DOHH2 (cell line): ENCODE data around the gene GFRA1.

Experiments
- EZH2phosphoT487 ChIP-seq: fragments of 200-600 bp; sonication (generic); IDR thresholded peaks from 2 replicates; pipeline ENCODE4 v1.6.1; 2017; ENCODE audit warnings: borderline replicate concordance, mild to moderate bottlenecking, antibody characterized with exemption, low read length, moderate library complexity, mixed read lengths
- TF ChIP-seq, protein P1 (sequence below): fragments of 200-600 bp; sonication (generic); IDR thresholded peaks from one replicate; pipeline ENCODE4 v1.5.1; 2014; ENCODE audit warnings: antibody characterized with exemption, mild to moderate bottlenecking, low read depth, low read length; ENCODE audit not compliant: poor library complexity, severe bottlenecking

DNA sequence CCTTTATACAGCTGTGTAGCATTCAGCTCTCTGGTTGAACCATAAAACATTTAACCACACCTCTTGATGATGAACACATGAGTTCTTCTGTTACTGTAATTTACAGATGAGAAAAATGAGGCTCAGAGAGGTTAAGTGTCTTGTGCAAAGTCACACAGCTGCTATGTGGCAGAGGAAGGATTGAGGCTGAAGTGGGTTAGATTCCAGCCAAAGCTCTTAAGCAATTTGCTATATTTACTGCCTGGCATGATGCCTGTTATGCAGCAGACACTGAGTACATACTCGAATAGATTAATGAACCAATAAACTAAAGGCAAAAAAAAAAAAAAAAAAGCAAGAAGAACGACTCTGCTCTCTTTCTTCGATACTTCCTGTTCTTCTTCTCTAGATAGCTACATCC is 35.7 kb downstream of the GFRA1 start:
- TF ChIP-seq, protein P1, sequence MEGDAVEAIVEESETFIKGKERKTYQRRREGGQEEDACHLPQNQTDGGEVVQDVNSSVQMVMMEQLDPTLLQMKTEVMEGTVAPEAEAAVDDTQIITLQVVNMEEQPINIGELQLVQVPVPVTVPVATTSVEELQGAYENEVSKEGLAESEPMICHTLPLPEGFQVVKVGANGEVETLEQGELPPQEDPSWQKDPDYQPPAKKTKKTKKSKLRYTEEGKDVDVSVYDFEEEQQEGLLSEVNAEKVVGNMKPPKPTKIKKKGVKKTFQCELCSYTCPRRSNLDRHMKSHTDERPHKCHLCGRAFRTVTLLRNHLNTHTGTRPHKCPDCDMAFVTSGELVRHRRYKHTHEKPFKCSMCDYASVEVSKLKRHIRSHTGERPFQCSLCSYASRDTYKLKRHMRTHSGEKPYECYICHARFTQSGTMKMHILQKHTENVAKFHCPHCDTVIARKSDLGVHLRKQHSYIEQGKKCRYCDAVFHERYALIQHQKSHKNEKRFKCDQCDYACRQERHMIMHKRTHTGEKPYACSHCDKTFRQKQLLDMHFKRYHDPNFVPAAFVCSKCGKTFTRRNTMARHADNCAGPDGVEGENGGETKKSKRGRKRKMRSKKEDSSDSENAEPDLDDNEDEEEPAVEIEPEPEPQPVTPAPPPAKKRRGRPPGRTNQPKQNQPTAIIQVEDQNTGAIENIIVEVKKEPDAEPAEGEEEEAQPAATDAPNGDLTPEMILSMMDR: no peak
- TF ChIP-seq EZH2phosphoT487: no peak
